AG10803 (cell line): ENCODE results near the gene SMS.

Source experiments
- DNase-seq: peaks from one replicate; pipeline ENCODE4 v3.0.0; 2010; ENCODE audit warnings: low read depth
- H3K4me3 ChIP-seq: 2 replicates; pipeline ENCODE4 v1.5.1; 2011; ENCODE audit warnings: mild to moderate bottlenecking, low read length, control low read depth
- TF ChIP-seq, protein P1 (sequence below): conservative IDR thresholded peaks from 2 replicates; pipeline ENCODE4 v1.5.1; 2011; ENCODE audit warnings: mild to moderate bottlenecking, low read length, control low read depth, inconsistent platforms

Gene SMS

DNA sequence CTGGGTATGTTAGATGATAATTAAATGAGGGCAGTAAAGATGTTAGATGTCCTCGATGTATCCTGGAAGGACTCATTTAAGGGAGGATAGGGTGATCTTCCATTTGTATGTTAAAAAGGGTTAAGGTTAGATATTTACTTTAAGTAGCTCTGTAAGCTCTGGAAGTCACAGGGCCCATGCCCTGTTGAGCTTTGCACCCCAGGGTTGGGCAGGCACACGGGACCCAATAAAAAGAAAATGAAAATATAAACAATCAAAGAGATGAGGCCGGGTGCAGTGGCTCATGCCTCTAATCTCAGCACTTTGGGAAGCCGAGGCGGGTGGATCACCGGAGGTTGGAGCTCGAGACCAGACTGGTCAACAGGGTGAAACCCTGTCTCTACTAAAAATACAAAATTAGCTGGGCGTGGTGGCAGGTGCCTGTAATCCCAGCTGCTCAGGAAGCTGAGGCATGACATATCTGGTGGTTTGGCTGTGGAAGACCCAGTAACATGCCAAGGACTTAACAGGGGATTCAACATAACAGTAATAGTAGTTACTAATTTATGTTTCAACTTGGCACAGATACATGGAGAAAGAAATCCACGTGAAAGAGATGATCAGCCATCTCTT lies 74.7 kb downstream of the SMS start:
- TF ChIP-seq, protein P1, sequence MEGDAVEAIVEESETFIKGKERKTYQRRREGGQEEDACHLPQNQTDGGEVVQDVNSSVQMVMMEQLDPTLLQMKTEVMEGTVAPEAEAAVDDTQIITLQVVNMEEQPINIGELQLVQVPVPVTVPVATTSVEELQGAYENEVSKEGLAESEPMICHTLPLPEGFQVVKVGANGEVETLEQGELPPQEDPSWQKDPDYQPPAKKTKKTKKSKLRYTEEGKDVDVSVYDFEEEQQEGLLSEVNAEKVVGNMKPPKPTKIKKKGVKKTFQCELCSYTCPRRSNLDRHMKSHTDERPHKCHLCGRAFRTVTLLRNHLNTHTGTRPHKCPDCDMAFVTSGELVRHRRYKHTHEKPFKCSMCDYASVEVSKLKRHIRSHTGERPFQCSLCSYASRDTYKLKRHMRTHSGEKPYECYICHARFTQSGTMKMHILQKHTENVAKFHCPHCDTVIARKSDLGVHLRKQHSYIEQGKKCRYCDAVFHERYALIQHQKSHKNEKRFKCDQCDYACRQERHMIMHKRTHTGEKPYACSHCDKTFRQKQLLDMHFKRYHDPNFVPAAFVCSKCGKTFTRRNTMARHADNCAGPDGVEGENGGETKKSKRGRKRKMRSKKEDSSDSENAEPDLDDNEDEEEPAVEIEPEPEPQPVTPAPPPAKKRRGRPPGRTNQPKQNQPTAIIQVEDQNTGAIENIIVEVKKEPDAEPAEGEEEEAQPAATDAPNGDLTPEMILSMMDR, result no peak
- H3K4me3 ChIP-seq, result no peak overlapping the region
- DNase-seq, result no peak

DNA sequence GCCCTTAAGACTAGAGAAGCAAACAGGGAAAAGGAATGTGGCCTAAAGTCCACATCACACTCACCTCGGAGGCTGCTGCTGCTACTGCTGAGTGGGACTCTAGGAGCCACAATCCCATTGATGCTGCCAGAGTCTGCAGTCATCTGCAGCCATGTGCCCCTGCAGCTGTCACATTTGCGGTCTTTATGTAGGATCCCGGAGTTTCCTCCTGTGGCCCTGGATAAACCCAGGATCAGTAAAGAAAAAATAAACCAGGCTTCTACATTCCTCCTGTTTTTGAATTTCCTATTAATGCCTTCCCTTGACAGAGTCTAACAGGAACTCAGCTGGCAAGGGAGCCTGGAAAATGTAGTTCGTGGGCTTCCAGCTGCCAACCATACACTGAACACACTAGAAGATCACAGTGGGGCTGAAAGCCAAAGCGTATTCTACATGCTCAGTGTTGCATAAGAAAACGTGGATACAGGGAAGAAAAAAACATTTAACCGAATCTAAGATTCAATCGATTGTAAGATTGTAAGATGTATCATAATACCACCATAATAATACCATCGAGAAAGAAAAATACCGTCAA lies 81.3 kb downstream of the SMS start:
- DNase-seq, result no peak

DNA sequence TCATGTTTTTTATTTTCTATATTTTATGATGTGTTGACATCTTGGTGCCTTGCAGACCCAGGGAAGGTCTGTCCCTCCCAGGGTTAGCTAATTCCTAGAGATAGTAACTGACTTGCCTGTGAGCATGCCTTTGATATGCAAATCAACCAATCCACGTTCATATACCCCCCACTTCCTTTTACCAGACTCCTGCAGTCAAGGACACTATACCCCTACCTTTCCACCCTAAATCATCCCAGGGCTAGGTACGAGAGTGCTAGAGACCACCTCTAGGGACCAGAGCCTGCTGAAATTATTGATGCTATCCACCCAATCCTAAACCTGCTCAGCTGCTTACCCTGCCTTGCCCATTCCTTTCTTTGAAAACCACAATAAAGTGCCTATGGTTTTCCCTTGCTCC lies 84.1 kb downstream of the SMS start:
- DNase-seq, result no peak
- TF ChIP-seq, protein P1, result no peak

More for the DNA sequence above, 81.3 kb downstream of the SMS start:
- no peak overlapping the region for H3K4me3 ChIP-seq
- TF ChIP-seq, protein P1, result no peak

DNA sequence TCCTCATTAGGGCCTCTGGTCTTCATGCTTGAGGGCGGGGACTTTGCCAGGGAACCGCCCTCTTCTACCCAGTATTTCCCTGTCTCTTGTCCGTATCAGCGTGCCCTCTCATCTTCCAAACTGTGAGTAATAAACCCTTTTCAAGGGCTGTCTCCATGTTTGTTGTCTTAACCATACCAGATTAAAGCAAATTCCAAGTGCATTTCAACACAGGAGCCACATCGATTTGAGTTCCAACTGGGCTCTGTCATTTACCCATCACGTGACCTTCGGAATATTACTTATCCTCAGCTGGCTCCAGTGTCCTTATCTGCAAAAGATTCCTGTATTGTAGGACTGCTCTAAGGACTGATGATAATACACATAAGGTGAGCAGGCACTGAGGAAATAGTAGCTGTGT lies 85.2 kb downstream of the SMS start:
- TF ChIP-seq, protein P1, result no peak
- H3K4me3 ChIP-seq, result no peak overlapping the region
- DNase-seq, result no peak

More for the DNA sequence above, 84.1 kb downstream of the SMS start:
- no peak overlapping the region for H3K4me3 ChIP-seq

DNA sequence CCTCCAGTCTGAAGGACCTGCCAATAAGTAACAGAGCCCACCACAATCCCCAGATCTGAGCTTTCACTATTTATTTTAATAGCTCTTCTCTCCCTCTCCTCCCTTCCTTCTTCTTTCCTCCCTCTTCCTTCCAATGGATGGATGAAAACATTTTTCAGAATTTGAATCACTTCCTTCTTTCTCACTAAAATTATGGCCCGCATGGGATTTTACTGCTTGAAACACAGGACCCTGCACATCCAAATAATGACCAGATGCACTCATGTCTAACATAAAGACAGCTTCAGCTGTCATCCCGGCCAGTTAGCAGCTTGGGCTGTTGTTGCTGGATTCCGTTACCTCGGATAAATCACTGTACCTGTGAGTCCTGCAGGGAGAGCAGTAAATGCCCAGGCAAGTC lies 86.2 kb downstream of the SMS start:
- TF ChIP-seq, protein P1, result no peak
- H3K4me3 ChIP-seq, result no peak overlapping the region
- DNase-seq, result no peak

DNA sequence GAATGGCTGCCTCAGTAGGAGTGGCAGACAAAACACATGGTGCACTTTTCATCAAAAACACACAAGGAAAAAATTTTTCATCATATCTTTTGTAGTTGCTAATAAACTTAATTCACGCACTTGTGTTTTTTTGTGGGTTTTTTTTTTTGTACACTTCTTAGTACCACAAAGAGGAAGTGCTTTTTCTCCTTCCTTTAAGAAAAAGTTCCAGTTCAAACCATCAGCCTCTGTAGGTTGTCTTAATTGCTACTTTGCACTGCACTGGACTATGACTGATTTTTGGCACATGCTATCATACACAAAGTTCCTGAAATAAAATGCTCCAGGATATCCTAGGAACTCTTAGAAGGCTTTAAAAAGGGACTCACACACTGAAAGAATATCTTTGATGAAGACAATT lies 91.6 kb downstream of the SMS start, which contains the start of gene PHEX:
Gene PHEX (plus strand): TSS at position 242 of the 400 bp plus-strand sequence. CDS start 681 bp downstream, outside the sequence.
- no peak for DNase-seq
- H3K4me3 ChIP-seq, result no peak within 1 kb of the TSS
- TF ChIP-seq, protein P1, result no peak

DNA sequence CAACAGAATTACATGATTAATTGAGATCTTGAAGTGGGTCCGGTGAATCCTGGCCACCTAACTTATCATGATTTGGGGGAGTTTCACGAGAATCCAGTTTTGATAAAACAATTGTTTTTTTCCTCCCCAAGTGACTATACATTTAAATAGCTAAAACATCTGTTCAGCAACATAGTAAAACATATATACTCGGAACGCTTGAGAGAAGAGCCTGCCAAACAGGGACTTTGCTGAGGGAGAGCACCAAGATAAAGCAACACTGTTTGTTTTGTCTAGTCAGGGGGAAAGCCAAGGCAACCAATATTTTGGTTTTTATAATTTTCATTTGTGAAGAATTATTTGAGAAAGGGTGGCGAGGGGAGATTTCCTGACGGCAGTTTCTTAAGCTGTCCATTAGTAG lies 92.0 kb downstream of the SMS start:
- TF ChIP-seq, protein P1, result no peak

More for the DNA sequence above, 92.0 kb downstream of the SMS start:
- no peak overlapping the region for H3K4me3 ChIP-seq
- DNase-seq, result no peak
